ENCODE measurements around the gene PANK1.
"Not testable (repeated sequence)": the region's sequence is repeated elsewhere in the genome, so short reads cannot be mapped to it uniquely, and the experiment has no call there.

PANK1 gene

DNA sequence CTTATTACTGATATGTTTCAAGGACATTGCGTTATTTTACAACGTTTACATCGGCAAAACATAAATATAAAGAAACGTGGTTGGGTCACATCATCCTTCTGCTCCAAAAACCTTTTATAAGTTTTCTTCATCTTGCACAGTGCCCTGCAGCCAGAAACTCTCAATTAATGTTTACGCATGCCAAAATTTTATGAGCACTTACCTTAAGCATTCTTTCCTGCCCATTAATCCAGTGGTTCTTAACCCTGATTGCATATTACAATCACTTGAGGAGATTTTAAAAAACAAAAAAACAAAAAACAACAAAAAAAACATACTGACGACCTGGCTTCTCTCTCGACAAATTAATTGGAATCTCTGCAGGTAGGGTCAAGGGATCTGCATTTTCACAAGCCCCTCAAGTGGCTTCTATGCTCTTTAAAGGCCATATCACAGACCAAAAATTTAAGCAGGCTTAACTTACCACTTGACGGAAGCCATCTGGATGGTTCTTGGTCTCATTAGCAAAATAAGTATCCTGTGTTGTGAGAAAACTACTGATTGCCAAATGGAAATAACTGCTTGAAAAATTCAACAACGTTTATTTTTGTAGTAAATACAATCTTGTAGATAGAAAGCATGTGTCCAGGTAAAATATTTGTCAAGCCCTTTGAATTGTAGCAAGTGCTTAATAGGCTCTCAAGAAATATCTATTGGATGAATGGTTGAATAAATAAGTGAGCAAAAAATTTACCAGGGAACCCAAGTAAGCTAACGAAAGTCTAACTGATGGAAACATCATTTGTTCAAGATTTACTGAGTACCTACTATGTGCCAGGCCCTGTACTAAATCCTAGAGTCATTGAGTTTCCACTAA, 78.7 kb downstream of the PANK1 start:
- DNase-seq, result no peak

GRCh38 chr10:89565180-89565579, 79.9 kb downstream of the PANK1 start:
- DNase-seq, result no peak

GRCh38 chr10:89563861-89564478, 81.1 kb downstream of the PANK1 start:
- DNase-seq, result no peak

DNA sequence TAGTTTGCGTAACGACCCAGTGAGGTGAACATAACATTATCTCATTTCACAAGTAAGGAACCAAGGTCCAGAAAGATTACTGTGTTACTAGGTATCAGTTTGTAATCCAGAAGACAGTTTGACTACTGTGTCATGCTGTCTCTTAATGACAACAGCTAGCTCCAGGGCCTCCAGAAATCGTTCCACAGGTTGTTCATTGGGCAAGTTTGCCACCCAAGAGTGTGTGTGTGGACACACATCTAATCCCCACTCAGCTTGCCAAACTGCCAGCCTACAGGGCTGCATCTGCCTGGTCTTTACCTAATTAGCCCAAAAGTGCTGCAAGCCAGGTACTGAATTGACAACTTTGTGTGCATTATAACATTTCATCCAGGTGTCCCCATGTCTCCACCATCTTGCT, 81.7 kb downstream of the PANK1 start:
- DNase-seq, result no peak

DNA sequence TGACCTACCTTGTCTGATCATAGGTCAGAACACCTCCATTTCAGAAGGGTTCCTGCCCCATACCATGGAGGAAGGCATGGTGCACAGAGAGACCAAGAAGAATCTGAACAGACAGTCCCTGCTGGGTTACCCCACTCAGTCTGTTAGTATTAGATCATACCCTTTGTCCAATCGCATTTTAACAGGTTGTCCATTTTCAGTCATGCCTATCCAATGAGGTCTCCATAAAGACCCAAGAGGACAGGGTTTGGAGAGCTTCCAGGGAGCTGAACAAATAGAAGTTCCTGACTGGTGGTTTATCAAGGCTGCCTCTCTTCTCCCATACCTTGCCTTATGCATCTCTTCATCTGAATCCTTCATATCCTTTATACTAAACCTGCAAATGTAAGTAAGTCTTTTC, 88.4 kb downstream of the PANK1 start:
- no peak for DNase-seq

GRCh38 chr10:89555688-89556445, 89.2 kb downstream of the PANK1 start:
- DNase-seq, result no peak

DNA sequence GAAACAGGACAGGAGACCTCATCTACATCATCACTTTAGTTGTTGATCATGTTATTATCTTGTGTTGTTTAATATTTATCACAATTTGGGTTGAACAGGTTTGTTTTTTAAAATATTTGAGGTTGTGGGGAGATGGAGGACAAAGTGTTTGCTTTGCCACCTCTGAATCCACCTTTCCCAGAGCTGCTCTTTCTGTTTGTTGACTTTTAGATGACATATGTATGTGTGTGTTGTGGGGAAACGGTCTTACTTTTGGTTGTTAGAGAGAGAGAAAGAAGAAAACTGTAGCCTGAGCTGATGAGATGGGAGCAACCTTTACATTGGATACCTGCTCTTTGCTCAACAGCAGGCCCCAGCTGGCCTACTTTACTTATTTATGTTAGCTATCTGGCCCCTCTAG, 90.6 kb downstream of the PANK1 start:
- no peak for DNase-seq

- no peak for DNase-seq
These were observed 91.8 kb downstream of the PANK1 start for GRCh38 chr10:89553064-89553734.

DNA sequence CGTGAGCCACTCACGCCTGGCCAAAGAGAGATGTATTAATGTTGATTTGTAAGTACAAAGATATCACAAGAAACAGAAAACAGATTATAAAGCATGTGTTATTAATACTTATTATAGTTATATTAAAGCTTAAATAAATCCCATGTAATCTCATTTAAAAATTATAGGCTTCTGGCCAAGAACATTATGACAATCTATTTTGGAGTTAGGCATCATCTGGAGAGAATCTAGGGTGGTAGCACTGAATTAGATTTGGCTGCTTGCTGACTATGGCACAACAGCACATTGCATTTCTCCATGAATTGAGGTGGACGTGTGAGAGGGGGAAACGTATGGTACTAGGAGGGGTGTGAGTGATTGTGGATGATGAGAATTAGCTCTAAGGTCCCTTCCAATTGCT, 92.8 kb downstream of the PANK1 start:
- no peak for DNase-seq

DNA sequence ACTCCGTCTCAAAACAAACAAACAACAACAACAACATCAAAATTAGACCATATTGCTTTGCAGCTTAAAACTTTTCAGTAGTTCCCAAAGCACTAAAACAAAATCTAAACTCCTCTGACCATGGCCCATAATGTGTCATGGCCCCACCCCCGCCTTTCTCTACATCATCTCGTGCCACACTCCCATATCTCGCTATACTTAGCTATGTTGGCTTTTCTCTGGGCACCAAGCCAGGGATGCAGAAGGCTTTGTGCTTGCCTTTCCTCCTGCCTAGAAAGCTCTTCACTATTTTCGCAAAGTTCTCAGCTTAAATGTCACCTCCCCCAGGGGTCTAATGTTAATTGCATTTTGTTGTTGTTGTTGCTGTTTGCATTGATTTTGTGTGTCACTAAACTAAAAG, 94.5 kb downstream of the PANK1 start:
- DNase-seq, result no peak

GRCh38 chr10:89549510-89549909, 95.5 kb downstream of the PANK1 start:
- no peak for DNase-seq

- DNase-seq, result no peak
These were observed 96.4 kb downstream of the PANK1 start for GRCh38 chr10:89548673-89549072.

DNA sequence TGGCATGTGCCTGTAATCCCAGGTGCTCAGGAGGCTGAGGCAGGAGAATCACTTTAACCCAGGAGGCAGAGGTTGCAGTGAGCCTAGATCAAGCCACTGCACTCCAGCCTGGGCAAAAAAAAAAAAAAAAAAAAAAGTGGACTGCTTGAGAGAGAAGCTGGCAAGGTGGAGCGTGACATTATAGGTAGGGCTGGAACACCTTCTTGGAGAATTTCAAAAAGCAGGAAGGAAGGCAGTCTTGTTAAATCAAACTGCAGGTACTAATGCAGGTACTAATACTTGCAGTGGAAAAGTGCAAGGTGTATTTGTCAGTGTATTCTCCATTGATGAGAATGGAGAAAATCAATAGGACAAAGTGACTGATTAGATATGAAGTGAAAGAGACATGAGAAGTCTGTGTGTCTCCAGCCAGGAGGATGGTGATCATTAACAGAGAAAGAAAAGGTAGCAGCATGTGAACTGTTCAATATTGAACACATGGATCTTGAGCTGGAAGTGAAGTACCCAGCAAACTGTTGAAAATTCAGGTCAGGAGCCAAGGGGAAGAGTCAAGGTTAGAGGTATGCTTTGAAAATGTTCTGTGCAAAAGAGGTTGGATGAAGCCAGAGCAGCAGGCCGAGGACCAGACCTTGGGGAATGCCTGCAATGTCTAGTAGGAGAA, 97.1 kb downstream of the PANK1 start:
- DNase-seq, result no peak

GRCh38 chr10:89546651-89547050, 98.4 kb downstream of the PANK1 start:
- not testable (repeated sequence) for DNase-seq

DNA sequence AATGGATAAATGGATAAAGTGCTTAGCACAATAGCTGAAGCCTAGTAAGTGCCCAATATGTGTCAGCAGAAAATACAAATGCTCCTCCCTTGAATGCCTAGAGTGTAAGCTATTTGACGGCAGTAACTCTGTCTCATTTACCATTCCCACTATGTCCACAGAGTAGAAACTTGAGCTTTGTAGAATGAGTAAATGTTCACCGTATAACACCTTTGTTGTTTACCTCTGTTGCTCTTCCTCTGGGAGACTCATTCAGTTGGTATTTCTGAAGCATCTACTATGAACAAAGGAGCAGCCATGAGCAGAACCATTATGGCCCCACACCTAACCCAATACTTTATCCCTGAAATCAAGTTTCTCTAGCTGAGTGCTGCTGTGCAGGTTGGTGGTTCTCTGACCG, 101.2 kb downstream of the PANK1 start:
- DNase-seq, result no peak

- no peak for DNase-seq
These were observed 104.6 kb downstream of the PANK1 start for GRCh38 chr10:89540420-89540949.

DNA sequence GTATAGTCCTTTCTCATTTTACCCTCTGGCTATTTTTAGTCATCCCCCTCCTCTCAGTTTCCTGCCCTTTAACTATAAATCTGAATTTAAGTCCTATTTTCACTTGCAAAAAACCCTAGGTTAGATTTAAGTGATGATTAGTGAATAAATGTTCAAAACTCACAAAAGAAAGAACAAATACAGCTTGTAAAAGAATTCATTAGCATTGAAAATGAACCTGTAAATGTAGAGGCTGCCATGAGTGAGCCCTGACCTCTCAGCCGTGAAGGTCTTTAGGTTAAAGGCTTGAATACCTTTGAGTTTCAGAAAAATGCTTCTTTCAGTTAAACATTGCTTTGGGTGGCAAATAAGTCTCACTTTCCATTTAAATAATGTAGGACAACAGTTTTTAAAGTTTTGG, 107.7 kb downstream of the PANK1 start:
- DNase-seq, result no peak

- DNase-seq, result no peak
These were observed 109.1 kb downstream of the PANK1 start for GRCh38 chr10:89536013-89536354.

DNA sequence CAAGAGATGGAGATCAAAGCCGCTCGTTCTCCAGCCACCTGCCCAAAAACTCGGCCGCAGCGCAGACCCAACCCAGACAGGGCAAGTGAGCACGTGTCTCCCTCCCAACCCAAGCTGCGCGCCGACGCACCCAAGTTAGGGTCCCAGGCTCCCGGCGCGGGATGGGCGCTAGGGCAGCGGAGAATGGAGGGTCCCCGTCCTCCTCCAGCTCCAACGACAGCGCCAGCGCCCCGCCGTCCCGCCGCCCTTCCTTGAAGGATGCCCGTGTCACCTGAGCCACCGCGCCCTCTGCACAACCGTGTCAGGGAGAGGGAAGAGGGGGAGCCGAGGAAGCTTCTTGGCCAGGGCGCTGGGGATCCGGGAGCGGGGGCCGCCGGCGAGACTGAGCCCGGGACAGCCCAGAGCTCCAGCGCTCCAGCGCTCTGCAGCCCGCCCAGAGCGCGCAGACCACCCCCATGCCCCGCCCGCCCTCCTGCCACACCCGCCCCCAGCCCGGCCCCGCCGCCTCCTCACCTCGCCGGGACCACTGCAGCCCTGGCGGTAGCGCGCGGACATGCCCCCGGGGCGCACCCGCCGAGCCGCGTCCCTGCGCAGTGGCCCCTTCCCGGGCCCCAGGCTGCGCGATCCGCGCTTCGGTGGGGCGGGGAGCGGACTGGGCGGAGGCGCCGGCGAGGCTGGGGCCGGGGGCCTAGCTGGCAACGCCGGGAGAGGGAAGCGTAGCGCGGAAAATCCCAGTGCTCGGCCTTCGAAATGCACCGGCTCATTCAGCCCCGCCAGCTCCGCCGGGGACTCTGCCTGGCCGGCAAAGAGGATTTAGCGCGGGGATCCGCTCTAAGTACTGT, 109.7 kb downstream of the PANK1 start, which contains the start of gene SLC16A12:
Gene SLC16A12, minus strand, starts transcription at position 424 of the 842 bp plus-strand sequence. CDS start 73,016 bp downstream, outside the sequence.
- DNase-seq, result no peak

GRCh38 chr10:89534826-89535166, 110.2 kb downstream of the PANK1 start:
- DNase-seq, result no peak

Data from SIG-M5 (cell line).